ENCODE data around the gene CIT. TPM values are rescaled to one million over a fixed set of nuclear protein-coding genes. Genes with fewer than 3 reads are reported as not detected.

CIT gene
- total and polyA plus RNA-seq, 12 donors = 4.3 to 65.9 (median 18.9) TPM

- H3K9me3 ChIP-seq (replicated peaks in 1 of 3) = no peaks in the 10 kb centered on the region
- TF ChIP-seq POLR2A (IDR thresholded peaks at IDR 0.05) (no peak), CTCF (IDR thresholded peaks at IDR 0.05) (no peak)
- WGBS, 4 donors = 97 to 100% (median 98%) methylated on average over 10 to 17 of the region's 17 CpGs
- no peak overlapping the region for H3K27ac ChIP-seq
- no peaks in the 10 kb centered on the region for H3K27me3 ChIP-seq
- intact Hi-C loops (cut with DNase I) = loop anchor here in 1 of 2 donors (10.0 kb wide), 2 partner anchors 90 to 120 kb away; partner anchors contain the start of gene PRKAB1
- H3K36me3 ChIP-seq (replicated peaks in 1 of 2) = no peaks in the 10 kb centered on the region
- peaks cover 0 to 8% of the 10 kb centered on the region in 2 donors for H3K4me1 ChIP-seq (replicated peaks in 1 of 2)
- H3K4me3 ChIP-seq = no peak overlapping the region
- DNase-seq = no peak
These were observed 92.4 kb downstream of the CIT start for GRCh38 chr12:119784673-119785072.

GRCh38 chr12:119783787-119784186, 93.3 kb downstream of the CIT start:
- no peak for DNase-seq
- Histone ChIP-seq H3K27ac (no peak overlapping the region), H3K27me3 (no peaks in the 10 kb centered on the region), H3K4me3 (no peak overlapping the region), H3K4me1 (replicated peaks in 1 of 2) (peaks cover 0 to 8% of the 10 kb centered on the region in 2 donors), H3K9me3 (replicated peaks in 1 of 3) (no peaks in the 10 kb centered on the region), H3K36me3 (replicated peaks in 1 of 2) (no peaks in the 10 kb centered on the region)
- no peak for TF ChIP-seq POLR2A (IDR thresholded peaks at IDR 0.05)
- no peak for TF ChIP-seq CTCF (IDR thresholded peaks at IDR 0.05)
- WGBS, 4 donors = 90 to 98% (median 96%) methylated on average over 6 of the region's 6 CpGs
- intact Hi-C loops (cut with DNase I) = loop anchor here in 1 of 2 donors (10.0 kb wide), 2 partner anchors 89 to 119 kb away; partner anchors contain the start of gene PRKAB1

- peaks cover 0 to 8% of the 10 kb centered on the region in 2 donors for H3K4me1 ChIP-seq (replicated peaks in 1 of 2)
- H3K9me3 ChIP-seq (replicated peaks in 1 of 3) = no peaks in the 10 kb centered on the region
- no peaks in the 10 kb centered on the region for H3K36me3 ChIP-seq (replicated peaks in 1 of 2)
- no peak overlapping the region for H3K4me3 ChIP-seq
- intact Hi-C loops (cut with DNase I) = loop anchor here in 1 of 2 donors (10.0 kb wide), 2 partner anchors 87 to 117 kb away; partner anchors contain the start of gene PRKAB1
- TF ChIP-seq CTCF (IDR thresholded peaks at IDR 0.05) = no peak
- TF ChIP-seq POLR2A (IDR thresholded peaks at IDR 0.05) = no peak
- 63 to 71% (median 69%) methylated on average over 2 of the region's 2 CpGs for WGBS, 4 donors
- H3K27ac ChIP-seq = peak overlapping the region in 1 of 5 donors; percentile 17
- no peaks in the 10 kb centered on the region for H3K27me3 ChIP-seq
- peak in 1 of 7 donors; percentile 23 for DNase-seq
These were observed 95.3 kb downstream of the CIT start for GRCh38 chr12:119781804-119782203.

- peaks cover 0 to 8% of the 10 kb centered on the region in 2 donors for H3K4me1 ChIP-seq (replicated peaks in 1 of 2)
- TF ChIP-seq CTCF (IDR thresholded peaks at IDR 0.05) (peak; percentile 68 to 90 (median 83)), POLR2A (IDR thresholded peaks at IDR 0.05) (no peak)
- H3K27me3 ChIP-seq = no peaks in the 10 kb centered on the region
- H3K9me3 ChIP-seq (replicated peaks in 1 of 3) = no peaks in the 10 kb centered on the region
- H3K4me3 ChIP-seq = no peak overlapping the region
- 21 to 32% (median 26%) methylated on average over 8 of the region's 8 CpGs for WGBS, 4 donors
- no peaks in the 10 kb centered on the region for H3K36me3 ChIP-seq (replicated peaks in 1 of 2)
- intact Hi-C loops (cut with DNase I) = loop anchor here in 1 of 2 donors (10.0 kb wide), 2 partner anchors 86 to 116 kb away; partner anchors contain the start of gene PRKAB1
- H3K27ac ChIP-seq = peak overlapping the region in 2 of 5 donors; percentile 6 to 17
- peak; percentile 42 to 83 (median 69) for DNase-seq
These were observed 96.2 kb downstream of the CIT start for GRCh38 chr12:119780786-119781434.

Data from adrenal gland (tissue), 12 donors.